K562 (cell line): Measurements from ENCODE around the gene MXI1. TPM values are rescaled to one million over a fixed set of nuclear protein-coding genes. Genes with fewer than 3 reads are reported as not detected.

ENCODE experiments used
- BRD9 ChIP-seq: fragments of 450-650 bp; IDR thresholded peaks from 2 replicates; pipeline ENCODE4 v1.6.1; 2018; ENCODE audit warnings: low read depth; ENCODE audit not compliant: partially characterized antibody
- CEBPZ ChIP-seq: fragments of 150-350 bp; IDR thresholded peaks from 2 replicates; pipeline ENCODE4 v1.6.1; 2014; ENCODE audit warnings: low read depth, mild to moderate bottlenecking, low read length, borderline replicate concordance
- CREB3L1 ChIP-seq: fragments of 450-650 bp; IDR thresholded peaks from 2 replicates; pipeline ENCODE4 v1.6.1; 2014; ENCODE audit warnings: low read depth, mild to moderate bottlenecking, moderate library complexity, borderline replicate concordance
- MYC ChIP-seq, 2 experiments: fragments of 250-450 bp in 1 of 2; sonication (Bioruptor Pico) in 1 of 2; IDR thresholded peaks; 2 replicates each; pipeline versions ENCODE4 v1.5.1 to v1.6.1; 2012 to 2021; ENCODE audit warnings: low read depth in 2 of 2, borderline replicate concordance in 1 of 2, improper control_type of control experiment in 1 of 2, low read length in 1 of 2, mild to moderate bottlenecking in 1 of 2, moderate library complexity in 1 of 2
- PML ChIP-seq: IDR thresholded peaks from 2 replicates; pipeline ENCODE4 v1.6.1; 2012; ENCODE audit warnings: low read length, inconsistent platforms
- PYGO2 ChIP-seq: fragments of 450-650 bp; IDR thresholded peaks from 2 replicates; pipeline ENCODE4 v1.6.1; 2016; ENCODE audit warnings: mild to moderate bottlenecking, missing genetic modification characterization, moderate library complexity, missing compliant biosample characterization
- SMAD3 ChIP-seq: fragments of 450-650 bp; formaldehyde crosslinking; conservative IDR thresholded peaks from 2 replicates; pipeline ENCODE4 v1.4.0; 2020; ENCODE audit warnings: mild to moderate bottlenecking
- SNAPC5 ChIP-seq: fragments of 250-450 bp; sonication (Bioruptor Pico); IDR thresholded peaks from 2 replicates; pipeline ENCODE4 v1.8.0; 2021; ENCODE audit warnings: moderate library complexity, mild to moderate bottlenecking, inconsistent platforms
- SOX6 ChIP-seq: fragments of 450-650 bp; IDR thresholded peaks from 2 replicates; pipeline ENCODE4 v1.6.1; 2014; ENCODE audit warnings: mild to moderate bottlenecking
- ZBTB17 ChIP-seq: fragments of 450-650 bp; formaldehyde crosslinking; IDR thresholded peaks from 2 replicates; pipeline ENCODE4 v1.4.0; 2020; ENCODE audit warnings: mild to moderate bottlenecking
- ZNF134 ChIP-seq: fragments of 250-450 bp; sonication (Bioruptor Pico); conservative IDR thresholded peaks from 2 replicates; pipeline ENCODE4 v1.4.0; 2020
- ZNF277 ChIP-seq: fragments of 250-450 bp; sonication (Bioruptor Pico); IDR thresholded peaks from 2 replicates; pipeline ENCODE4 v1.8.0; 2022; ENCODE audit warnings: inconsistent platforms, mild to moderate bottlenecking, moderate library complexity, borderline replicate concordance
- ZNF3 ChIP-seq: fragments of 250-450 bp; sonication (Bioruptor Pico); IDR thresholded peaks from 2 replicates; pipeline ENCODE4 v1.5.0; 2021; ENCODE audit warnings: mild to moderate bottlenecking, moderate library complexity
- polyA plus RNA-seq, 8 experiments: library from polyadenylated mRNA; depleted of rRNA in 4 of 8; stranded (reverse) in 5 of 8; unstranded in 3 of 8; fragments of >200 nt; fragmentation: Nextera tagmentation in 2 of 8; fragmentation: Illumina TruSeq in 1 of 8; extraction: Ambion mirVana in 2 of 8; extraction: Trizol in 1 of 8; gene quantifications; 2 replicates each; pipeline versions ENCODE4 v1.2.1 to v1.2.3, GENCODE V29; 2011 to 2014; ENCODE audit warnings: inconsistent platforms in 1 of 8, missing spikeins in 1 of 8
- total RNA-seq, 7 experiments: library from RNA; depleted of rRNA in 6 of 7; stranded (reverse); fragments of >200 nt in 6 of 7; fragmentation: Illumina TruSeq in 2 of 7; extraction: Trizol in 2 of 7; gene quantifications; 2 replicates each; pipeline versions ENCODE4 v1.2.1 to v1.2.3, GENCODE V29; 2011 to 2021; ENCODE audit warnings: low replicate concordance in 1 of 7

MXI1 gene
- total and polyA plus RNA-seq, 9 of the 15 experiments (the other 6 are each of a cell fraction or from before 2014, with no cell fraction given), result 9.1 to 23.7 (median 14.8) TPM

- TF ChIP-seq SNAPC5 (CRISPR knock-in tag) (no peak), SMAD3 (CRISPR knock-in tag) (no peak), PYGO2 (tag) (no peak), ZNF134 (CRISPR knock-in tag) (no peak), ZNF277 (no peak), MYC (IDR thresholded peaks at IDR 0.05; ENCODE audit: low read depth, low read length) (no peak), MYC (CRISPR knock-in tag; IDR thresholded peaks at IDR 0.05; ENCODE audit: borderline replicate concordance, low read depth) (no peak), ZBTB17 (CRISPR knock-in tag) (no peak), CREB3L1 (no peak), ZNF3 (no peak), PML (0 out of 2 replicates have a peak, but pooled peaks have one; percentile 29), BRD9 (no peak), SOX6 (no peak; the same call in 1 of the 2 replicates), CEBPZ (no peak)
Observed at GRCh38 chr10:110221721-110222261, 14.4 kb downstream of the MXI1 start (continued).
